HG03103 (cell line): Measurements from ENCODE around the gene MKNK1.

Experiments
- ATAC-seq: cut with Tn5 transposase; IDR thresholded peaks from one replicate; pipeline ENCODE4 v1.9.1; 2021; ENCODE audit warnings: low read depth; ENCODE audit not compliant: unreplicated experiment

MKNK1 gene

DNA sequence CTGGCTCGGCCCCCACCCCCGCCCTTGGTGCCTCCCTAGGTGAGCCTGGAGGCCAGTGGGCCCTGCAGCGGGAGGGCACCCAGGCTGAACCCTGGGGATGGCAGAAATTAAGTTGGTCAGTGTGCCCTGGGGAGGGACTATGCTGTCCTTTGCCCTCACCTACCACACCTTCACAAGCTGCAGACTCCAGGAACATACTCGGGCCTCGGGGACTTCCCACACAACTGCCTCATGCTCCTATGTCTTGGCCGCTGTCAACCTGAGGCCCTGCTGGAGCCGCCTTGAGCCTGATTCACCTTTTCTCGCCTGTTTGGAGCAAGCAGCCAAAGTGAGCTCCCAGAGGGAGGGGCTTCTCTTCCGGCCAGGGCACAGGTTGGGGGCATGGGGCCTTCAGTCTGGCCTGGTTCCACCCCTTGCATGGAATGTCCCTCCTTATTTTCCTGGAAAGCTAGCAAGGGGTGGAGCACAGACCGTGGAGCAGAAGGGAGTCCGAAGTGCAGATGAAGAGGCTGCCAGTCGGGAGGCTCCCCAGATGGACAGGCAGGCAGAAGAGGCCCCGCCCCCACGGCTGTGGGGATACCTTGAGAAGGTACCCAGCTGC is 77.3 kb downstream of the MKNK1 start:
- ATAC-seq, result no peak

DNA sequence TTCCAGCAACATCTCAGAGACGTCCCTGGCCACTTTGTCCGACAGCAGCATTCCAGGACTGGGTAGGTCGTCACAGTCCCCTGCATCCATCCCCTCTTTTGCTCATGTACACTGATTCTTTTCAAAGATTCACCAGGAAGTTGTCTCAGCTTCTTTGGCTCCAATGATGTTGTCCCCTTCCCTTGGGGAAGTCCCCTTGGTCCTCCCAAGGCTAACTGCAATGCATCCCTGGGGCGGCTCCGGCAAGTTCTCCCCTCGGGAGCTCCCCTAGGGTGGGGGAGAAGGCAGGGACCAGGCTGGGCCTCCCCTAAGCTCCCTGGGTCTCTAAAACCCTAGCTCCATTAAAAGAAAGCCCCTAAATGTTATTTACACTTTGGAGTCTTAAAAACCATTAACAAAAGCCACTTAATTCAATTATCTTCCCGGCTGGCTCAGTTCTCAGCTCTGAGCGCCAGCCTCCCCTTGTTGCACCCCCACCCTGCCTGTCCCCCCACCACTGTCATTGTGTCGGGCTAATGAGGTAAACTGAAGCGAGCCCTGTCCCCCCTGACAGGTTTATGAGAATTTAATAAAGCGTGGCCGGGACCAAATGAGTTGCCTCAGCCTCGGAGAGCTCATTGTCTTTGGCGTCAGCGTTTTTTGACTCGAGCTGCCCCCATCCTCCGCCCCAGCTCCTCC is 77.9 kb downstream of the MKNK1 start:
- ATAC-seq, result no peak

DNA sequence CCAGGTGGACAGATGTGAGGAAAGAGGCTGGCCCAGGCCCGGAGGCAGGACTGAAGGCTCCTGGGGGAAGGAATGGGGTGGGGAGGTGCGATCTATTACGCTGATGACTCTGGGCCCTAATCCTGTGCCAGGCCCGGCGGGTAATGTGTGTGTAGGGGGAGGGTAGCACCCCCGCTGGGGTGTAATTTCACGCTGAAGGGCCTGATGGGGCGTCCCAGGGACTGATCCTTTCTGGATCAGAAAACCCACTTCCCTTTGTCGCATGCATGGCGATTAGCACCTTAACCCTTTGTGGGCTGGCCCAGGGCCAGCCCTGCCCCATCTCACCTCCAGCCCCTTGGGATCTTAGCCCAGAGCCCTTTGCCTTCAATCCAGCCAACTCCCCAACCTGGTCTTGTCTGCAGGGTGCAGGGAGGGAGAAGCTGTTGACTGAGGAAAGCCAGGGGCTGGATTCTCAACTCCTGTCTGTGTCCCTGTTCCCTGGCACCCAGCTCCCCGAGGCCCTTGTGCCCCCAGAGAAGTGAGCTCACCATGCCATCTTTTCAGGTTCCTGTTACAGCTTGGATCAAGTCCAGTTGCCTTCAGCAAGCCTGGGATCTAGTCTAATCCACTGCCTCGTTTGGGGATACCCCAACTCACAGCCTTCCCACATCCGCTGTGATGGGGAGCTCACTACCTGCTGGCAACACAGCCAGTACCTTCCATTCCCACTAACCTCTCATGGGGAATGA is 78.7 kb downstream of the MKNK1 start:
- ATAC-seq, result no peak

DNA sequence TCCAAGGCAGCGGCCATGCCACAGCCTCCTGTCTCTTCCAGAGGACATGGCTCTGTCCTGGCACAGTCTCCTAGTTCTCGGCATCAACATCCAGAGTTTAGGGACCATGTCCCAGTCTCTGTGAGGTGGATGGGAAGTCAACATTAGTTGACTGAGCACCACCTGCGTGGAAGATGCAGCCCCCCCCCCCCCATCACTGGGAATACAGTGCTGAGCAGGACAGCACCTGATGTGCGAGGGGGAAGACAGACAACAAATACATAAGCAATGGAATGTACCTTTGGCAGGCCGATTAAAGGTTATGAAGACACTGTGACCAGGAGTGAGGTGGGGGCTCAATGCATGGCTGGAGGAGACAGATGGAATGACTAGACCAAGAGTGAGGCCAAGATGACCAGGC is 79.2 kb downstream of the MKNK1 start:
- ATAC-seq, result no peak

DNA sequence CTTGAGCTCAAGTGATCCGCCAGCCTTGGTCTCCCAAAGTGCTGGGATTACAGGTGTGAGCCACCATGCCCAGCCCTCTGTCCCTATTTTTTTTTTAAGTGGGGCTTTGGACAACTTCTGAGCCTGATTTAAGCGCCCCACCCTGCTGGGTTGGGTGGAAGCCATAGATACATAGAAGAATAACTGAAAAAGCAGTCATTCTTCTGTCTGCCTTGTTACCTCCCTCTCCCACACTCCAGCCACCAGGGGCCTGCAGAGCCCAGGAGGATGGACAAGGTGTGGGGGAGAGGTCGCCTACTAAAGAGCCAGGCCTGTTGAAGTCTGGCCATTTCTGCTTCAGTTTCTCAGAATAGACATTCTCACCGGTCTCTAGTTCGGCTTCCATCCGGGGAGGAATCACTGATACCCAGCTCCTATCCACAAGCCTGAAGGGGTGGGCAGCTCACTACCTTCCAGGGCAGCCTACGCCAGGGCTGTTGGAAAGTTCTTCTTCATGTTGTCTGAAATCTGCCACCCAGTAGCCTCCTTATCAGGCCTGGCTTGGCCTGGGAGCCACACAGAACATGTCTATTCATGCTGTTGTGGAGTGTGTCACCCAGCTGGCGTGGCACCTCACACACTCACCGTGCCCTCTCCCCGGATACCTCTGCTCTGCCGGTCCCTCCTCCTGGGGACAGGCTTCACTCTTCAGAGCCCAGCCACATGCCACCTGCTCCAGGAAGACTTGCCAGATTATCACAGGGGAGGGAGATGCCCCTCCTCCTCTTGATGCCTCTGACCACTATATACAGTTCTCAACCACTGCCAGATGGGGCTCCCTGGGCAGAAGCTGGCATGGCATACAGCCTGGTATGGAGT is 80.3 kb downstream of the MKNK1 start:
- ATAC-seq, result no peak

DNA sequence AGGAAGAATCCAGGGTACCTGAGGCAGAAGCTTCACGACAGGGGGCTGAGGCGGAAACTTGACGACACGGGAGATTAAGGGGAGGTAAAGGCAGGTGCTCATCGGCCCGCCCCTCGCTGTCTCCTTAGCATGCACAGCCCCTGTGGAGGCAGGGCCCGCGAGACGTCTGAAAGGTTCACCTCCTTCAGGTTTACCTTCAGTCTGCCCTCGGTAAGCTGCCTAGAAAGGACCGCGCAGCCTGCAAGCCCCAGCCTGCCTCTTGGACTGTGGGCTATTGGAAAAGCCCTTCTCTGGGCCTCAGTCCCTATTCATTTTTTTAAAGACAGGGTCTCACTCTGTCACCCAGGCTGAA is 81.1 kb downstream of the MKNK1 start:
- no peak for ATAC-seq

DNA sequence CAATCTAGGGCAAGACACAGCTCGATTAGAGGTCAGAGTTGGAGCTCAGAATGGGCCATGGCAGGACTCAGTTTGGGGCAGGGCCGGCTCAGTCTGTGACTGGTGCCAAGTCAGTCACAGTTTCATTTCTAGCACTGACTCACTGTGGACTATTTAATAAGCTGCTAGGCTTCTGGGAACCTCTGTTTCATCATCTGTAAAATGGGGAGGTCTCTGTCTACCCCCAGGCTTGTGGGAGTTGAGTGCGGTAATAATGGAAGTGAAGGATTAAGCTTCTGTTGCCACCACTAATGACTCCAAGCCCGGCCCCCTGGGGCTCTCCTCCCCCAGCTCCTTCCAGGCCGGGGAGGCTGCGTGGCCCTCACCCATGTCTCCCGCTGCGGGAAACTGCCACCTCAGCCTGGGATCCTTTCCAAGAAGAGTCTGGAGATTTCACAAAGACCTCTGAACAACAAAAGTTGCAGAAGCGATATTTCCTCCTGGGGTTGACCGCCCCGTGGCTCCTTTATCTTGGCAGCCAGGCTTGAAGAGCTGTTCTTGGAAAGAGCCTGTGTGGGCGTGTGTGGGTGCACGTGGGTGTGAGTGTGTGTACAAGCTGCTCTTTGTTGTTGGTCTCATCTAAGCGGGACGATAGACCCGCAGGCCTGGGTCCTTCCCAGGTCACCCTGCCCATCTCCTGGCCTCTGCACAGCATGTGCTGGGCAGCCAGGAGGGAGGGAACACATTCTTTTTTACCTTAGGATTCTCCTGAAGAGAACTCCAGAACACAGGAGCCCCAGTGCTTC is 81.7 kb downstream of the MKNK1 start:
- ATAC-seq, result peak; percentile 61

DNA sequence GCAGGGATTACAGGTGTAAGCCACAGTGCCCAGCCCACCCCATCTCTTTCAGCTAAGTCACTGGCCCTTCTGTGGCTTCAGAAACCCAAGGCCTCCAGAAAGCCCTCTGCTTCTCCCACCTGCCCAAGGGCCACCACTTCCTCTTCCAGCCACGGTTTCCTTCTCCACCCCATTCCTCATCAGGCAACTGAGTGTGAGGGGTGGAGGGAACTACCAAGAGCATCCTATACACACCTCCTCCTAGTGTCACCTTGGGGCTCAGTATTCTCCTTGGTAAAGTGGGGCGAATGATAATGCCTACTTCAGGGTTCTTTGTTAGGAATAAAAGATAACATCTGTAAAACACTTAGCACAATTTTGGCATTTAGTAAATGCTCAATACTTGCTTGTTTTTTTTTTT is 82.7 kb downstream of the MKNK1 start:
- ATAC-seq, result no peak

DNA sequence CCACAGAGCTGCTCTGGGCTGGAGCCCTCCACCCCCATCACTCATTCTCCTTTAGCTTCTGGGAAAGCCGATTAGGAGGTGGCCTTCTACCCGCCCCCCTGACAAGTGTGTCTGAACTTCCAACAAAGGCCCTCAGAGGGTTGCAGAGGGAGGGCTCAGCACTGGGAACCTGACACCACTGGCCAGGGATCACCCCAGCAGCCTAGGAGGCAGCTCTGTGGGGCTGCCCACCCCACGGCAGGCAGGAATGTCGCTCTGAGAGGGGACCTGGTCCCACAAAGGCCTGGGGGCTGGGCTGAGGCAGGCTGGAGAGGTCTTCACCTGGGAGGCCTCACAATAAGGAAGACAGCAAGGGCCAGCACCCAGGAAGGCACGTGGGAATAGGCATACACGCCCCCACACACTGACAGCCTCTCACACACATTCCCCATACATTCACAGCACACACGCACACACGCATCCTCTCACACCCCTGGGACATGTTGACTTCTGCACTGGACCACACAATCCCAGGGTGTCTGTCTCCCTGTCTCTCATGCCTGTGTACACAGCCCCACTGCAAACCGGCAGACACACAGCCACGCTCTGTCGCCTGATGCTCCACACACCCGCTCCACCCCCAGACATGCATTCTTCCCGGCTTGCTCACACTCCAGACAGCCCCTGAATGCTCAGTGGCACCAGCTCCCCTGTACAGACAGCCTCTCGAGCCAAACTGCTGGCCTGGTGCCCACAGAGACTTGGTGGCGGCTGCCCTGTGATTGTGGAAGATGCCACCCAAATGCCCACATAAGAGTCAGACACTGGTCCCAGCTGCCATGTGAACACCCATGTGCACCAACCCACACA is 83.8 kb downstream of the MKNK1 start:
- no peak for ATAC-seq

DNA sequence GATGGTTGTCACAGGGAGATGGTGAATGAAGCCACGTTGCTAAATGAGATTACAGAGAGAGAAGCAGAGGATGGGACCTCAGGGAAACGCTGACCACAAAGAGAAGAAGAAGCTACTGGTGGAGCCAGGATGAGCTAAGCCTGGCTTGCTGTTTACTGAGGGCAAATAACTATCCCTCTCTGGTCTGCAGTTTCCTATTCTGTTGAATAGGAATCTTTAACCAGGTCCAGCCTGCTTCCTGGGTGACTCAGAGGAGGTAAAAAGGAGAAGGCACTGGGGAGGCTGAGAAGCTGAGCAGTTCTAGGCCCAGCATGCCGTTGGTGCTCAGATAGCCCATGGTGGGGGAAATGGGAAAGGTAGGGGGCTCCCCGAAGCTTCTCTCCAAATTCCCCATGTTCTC is 84.9 kb downstream of the MKNK1 start:
- no peak for ATAC-seq

DNA sequence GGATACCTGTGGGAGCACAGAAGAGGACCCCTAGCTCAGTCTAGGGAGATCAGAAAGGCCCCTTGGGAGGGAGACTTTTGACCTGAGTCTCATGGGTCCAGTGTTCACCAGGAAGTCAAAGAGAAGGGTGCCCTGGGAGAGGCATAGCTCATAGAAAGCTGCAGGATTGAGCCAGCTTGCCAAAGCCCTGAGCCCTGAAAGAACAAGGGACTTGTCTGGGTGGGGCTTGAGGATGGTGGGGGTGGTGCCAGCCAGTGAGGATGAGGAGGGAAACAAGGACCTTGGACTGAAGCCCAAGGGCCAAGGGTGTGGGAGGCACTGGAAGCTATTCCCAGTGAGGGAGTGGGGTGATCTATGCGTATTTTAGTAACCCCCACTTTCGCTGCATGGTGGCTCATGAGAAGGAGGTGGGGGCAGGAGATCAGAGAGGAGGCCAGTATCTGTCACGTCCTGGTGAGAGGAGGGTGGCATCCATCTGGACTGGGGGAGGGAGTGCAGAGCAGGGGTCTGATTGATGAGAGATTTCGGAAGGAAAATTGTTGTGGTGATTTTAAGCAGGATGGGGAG is 86.1 kb downstream of the MKNK1 start:
- ATAC-seq, result no peak

DNA sequence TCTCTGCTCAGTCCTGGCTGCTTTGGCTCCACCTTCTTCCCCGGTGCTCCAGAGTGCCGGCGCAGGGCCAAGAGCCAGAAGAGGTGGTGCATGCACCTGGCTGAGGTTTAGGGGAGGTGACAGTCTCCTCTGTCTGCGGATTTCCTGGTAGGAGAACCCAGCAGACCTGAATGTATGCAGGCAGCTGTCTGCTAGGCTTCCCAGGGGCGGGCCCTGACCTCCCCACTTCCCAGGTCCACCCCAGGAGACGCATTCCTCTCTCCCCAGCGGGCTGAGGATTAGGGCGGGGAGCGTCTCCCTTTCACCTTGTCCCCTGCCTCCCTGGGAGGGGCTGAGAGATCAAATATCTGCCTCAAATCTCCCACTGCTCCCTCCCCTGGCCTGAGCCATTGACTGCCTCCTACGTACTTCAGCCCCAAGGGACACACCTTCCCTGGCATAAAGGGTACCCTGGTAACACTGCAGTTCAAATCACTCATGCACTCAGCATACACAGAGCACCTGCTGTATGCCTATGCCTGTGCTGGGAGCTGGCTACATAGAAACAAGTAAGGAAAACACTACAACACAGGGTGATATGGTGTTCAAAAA is 87.0 kb downstream of the MKNK1 start:
- ATAC-seq, result no peak

DNA sequence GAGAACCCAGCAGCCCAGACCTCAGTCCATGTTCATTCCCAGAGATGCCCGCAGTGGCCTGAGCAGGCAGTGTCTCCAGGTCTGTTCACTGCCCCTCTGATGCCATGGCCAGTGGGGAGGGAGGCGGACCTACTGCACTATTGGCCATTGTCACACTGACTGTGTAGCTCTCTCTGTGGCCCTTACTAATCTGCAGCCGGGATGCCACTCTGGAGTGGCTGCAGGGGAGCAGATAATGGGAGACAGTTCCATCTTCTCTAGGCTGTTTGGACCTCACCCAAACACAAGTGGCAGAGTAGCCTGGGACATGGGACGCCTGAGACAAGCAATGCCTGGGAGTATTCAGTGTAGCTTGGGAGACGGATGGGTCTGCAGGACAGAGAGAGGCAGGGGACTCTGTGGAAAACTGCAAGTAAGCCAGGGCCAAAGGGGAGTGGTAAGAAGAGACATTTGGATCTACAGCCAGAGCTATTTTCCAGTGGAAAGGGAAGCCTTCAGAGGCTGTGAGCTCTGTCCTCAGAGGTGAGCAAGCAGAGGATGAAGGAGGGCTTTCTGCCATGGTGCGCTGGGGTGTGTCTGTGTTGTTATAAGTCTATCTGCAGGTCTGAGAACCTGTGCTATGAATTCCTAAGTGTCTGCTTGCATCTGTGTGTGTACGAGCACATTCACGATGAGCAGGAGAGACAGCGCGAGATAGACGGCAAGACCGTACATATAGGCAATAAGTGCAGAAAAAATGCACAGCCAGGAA is 87.7 kb downstream of the MKNK1 start:
- ATAC-seq, result no peak

DNA sequence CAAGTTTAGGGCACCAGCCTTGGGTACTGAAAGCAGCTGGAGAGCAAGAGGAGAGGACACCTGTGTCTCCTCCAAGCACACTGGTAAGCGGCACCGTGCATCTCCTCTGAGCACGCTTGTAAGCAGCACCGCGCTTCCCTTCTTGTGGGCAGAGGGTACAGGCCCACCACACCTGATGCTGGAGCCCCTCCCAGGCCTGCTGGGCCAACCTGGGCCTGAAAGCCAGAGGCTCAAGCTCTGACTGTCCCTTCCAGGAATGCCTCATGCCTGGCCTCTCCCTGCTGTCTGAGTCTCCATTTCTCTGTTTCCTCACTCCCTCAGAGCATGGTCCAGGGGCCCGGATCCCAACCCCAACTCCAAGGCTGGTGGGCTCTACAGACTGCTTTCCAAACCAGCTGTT is 88.5 kb downstream of the MKNK1 start:
- ATAC-seq, result no peak

DNA sequence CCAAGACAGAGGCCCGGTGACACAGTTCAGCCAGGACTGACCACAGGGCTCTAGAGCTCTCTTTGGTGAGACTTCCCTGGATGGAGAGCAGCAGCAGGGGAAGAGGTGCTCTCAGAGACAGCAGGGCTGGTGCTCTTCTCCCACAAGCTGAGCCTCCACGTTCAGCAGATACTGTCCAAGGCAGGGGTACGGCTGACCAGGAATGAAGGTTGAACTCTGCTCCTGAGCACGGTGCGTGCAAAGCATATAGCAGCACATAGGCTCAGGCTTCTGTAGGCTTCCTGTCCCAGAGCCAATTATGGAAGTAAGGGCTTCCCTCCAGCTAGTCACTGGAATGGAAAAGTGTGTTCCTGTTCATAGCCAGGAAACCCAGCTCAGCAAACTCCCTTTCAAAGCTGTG is 90.5 kb downstream of the MKNK1 start:
- ATAC-seq, result no peak

DNA sequence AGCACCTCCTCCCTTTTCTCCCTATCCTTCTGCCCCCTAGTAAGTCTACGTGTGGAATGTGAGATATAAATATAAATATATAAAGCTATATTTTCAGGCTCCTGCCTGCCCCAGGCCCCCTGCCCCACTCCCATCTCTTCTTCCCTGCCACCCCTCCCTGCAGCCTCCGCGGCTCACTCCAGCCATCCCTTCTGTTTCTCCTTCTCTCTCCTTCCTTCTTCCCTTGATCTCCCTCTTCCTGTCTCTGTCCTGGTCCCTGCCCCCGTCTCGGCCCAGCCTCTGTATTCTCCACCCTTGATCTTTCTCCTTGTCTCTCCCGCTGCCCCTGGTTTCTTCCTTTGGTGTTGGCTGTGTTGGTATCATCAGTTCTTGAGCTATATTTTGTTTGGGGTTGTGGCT is 91.3 kb downstream of the MKNK1 start:
- ATAC-seq, result no peak

DNA sequence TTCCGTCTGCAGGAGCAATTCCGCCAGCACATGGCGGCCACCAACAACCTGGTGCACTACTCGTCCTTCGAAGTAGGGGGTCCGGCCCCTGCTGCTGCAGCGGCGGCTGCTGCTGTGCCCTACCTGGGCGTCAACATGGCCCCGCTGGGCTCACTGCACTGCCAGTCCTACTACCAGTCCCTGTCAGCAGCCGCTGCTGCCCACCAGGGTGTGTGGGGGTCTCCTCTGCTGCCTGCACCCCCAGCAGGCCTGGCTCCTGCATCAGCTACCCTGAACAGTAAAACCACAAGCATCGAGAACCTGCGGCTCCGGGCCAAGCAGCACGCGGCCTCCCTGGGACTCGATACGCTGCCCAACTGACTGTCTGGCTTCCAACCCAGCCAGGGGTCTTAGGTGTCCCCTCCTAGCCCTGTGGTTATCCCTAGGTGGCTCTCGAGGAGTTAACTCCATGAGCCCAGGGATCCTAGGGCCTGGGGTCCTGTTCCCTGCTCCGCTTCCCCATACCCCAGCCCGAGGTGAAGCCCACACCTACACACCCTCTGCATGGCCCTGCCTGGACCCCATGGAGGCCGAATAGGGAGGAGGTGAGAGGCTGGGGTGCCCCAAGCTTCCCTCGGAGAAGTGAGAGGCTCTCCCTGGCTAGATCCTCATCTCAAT is 91.8 kb downstream of the MKNK1 start:
- no peak for ATAC-seq

DNA sequence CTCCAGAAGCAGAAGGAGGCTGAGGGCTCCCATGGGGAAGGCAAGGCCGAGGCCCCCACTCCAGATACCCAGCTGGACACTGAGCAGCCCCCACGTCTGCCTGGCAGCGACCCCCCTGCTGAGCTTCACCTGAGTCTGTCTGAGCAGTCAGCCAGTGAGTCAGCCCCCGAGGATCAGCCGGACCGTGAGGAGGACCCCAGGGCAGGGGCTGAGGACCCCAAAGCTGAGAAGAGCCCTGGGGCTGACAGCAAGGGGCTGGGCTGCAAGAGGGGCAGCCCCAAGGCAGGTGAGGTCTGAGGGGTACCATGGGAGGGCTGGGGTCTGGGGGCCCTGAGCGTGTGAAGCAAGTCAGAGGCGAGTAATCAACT is 93.1 kb downstream of the MKNK1 start:
- ATAC-seq, result no peak
